HG03108 (cell line): ENCODE results near the gene FRMD4A.

Experiments used
- ATAC-seq: cut with Tn5 transposase; IDR thresholded peaks from one replicate; pipeline ENCODE4 v1.9.1; 2021; ENCODE audit warnings: moderate library complexity; ENCODE audit not compliant: unreplicated experiment

FRMD4A gene

GRCh38 chr10:14195433-14195832 is 135.3 kb downstream of the FRMD4A start:
- ATAC-seq, result no peak

- ATAC-seq, result no peak
Measured at GRCh38 chr10:14192746-14193145, 138.0 kb downstream of the FRMD4A start.

- no peak for ATAC-seq
Measured at GRCh38 chr10:14191871-14192270, 138.9 kb downstream of the FRMD4A start.

GRCh38 chr10:14191407-14191806 is 139.3 kb downstream of the FRMD4A start:
- ATAC-seq, result no peak

- ATAC-seq, result no peak
Measured at GRCh38 chr10:14190702-14191101, 140.0 kb downstream of the FRMD4A start.

- ATAC-seq, result no peak
Measured at GRCh38 chr10:14186245-14186644, 144.5 kb downstream of the FRMD4A start.

- peak; percentile 79 for ATAC-seq
Measured at GRCh38 chr10:14185316-14186045, 145.2 kb downstream of the FRMD4A start.

GRCh38 chr10:14184841-14185315 is 145.8 kb downstream of the FRMD4A start:
- peak; percentile 59 for ATAC-seq

- ATAC-seq, result no peak
Measured at GRCh38 chr10:14182781-14183180, 147.9 kb downstream of the FRMD4A start.

GRCh38 chr10:14181567-14181936 is 149.2 kb downstream of the FRMD4A start:
- no peak for ATAC-seq

GRCh38 chr10:14180911-14181566 is 149.7 kb downstream of the FRMD4A start:
- ATAC-seq, result no peak

- ATAC-seq, result no peak
Measured at GRCh38 chr10:14179251-14179650, 151.5 kb downstream of the FRMD4A start.

GRCh38 chr10:14173706-14174594 is 156.8 kb downstream of the FRMD4A start:
- no peak for ATAC-seq

- ATAC-seq, result no peak
Measured at GRCh38 chr10:14173391-14173705, 157.4 kb downstream of the FRMD4A start.

- ATAC-seq, result no peak
Measured at GRCh38 chr10:14172336-14172950, 158.3 kb downstream of the FRMD4A start.

GRCh38 chr10:14171336-14171735 is 159.4 kb downstream of the FRMD4A start:
- no peak for ATAC-seq

- ATAC-seq, result no peak
Measured at GRCh38 chr10:14163377-14164086, 167.2 kb downstream of the FRMD4A start.

- no peak for ATAC-seq
Measured at GRCh38 chr10:14162629-14163344, 167.9 kb downstream of the FRMD4A start.

GRCh38 chr10:14162061-14162460 is 168.7 kb downstream of the FRMD4A start:
- no peak for ATAC-seq

- ATAC-seq, result no peak
Measured at GRCh38 chr10:14160299-14160698, 170.4 kb downstream of the FRMD4A start.
